ENCODE measurements around the gene ACOT12. TPM values are rescaled to one million over a fixed set of nuclear protein-coding genes. Genes with fewer than 3 reads are reported as not detected.

The ACOT12 gene
- total RNA-seq, 1 donor from 2014 or later = not detected

GRCh38 chr5:81361600-81361999 lies 32.3 kb downstream of the ACOT12 start:
- Histone ChIP-seq H3K4me1 (no peaks in the 10 kb centered on the region), H3K27me3 (no peaks in the 10 kb centered on the region), H3K36me3 (no peaks in the 10 kb centered on the region), H3K4me3 (no peak overlapping the region), H3K27ac (no peak overlapping the region), H3K9me3 (no peaks in the 10 kb centered on the region)
- intact Hi-C loops (cut with DNase I) = no loop called here
- DNase-seq (ENCODE audit: low spot score in 2 of 2) = no peak
- TF ChIP-seq CTCF (IDR thresholded peaks at IDR 0.05) = no peak

GRCh38 chr5:81360640-81361039 lies 33.3 kb downstream of the ACOT12 start:
- Histone ChIP-seq H3K27me3 (no peaks in the 10 kb centered on the region), H3K27ac (no peak overlapping the region), H3K4me1 (no peaks in the 10 kb centered on the region), H3K36me3 (no peaks in the 10 kb centered on the region), H3K4me3 (no peak overlapping the region), H3K9me3 (no peaks in the 10 kb centered on the region)
- intact Hi-C loops (cut with DNase I) = no loop called here
- no peak for DNase-seq (ENCODE audit: low spot score in 2 of 2)
- no peak for TF ChIP-seq CTCF (IDR thresholded peaks at IDR 0.05)

- intact Hi-C loops (cut with DNase I) = no loop called here
- H3K27ac ChIP-seq = no peak overlapping the region
- no peak for TF ChIP-seq CTCF (IDR thresholded peaks at IDR 0.05)
- no peaks in the 10 kb centered on the region for H3K4me1 ChIP-seq
- DNase-seq (ENCODE audit: low spot score in 2 of 2) = no peak
- no peaks in the 10 kb centered on the region for H3K27me3 ChIP-seq
- H3K9me3 ChIP-seq = no peaks in the 10 kb centered on the region
- no peaks in the 10 kb centered on the region for H3K36me3 ChIP-seq
- H3K4me3 ChIP-seq = no peak overlapping the region
These were observed 34.1 kb downstream of the ACOT12 start for GRCh38 chr5:81359881-81360280.

GRCh38 chr5:81359108-81359507 lies 34.8 kb downstream of the ACOT12 start:
- DNase-seq (ENCODE audit: low spot score in 2 of 2) = no peak
- H3K27ac ChIP-seq = no peak overlapping the region
- no peaks in the 10 kb centered on the region for H3K27me3 ChIP-seq
- intact Hi-C loops (cut with DNase I) = no loop called here
- H3K36me3 ChIP-seq = no peaks in the 10 kb centered on the region
- no peak overlapping the region for H3K4me3 ChIP-seq
- H3K9me3 ChIP-seq = no peaks in the 10 kb centered on the region
- no peaks in the 10 kb centered on the region for H3K4me1 ChIP-seq
- TF ChIP-seq CTCF (IDR thresholded peaks at IDR 0.05) = no peak

GRCh38 chr5:81355291-81356251 lies 38.4 kb downstream of the ACOT12 start:
- no peak for TF ChIP-seq CTCF (IDR thresholded peaks at IDR 0.05)
- Histone ChIP-seq H3K27ac (no peak overlapping the region), H3K4me1 (no peaks in the 10 kb centered on the region)

More at GRCh38 chr5:81355291-81356251, 38.4 kb downstream of the ACOT12 start:
- intact Hi-C loops (cut with DNase I) = no loop called here
- Histone ChIP-seq H3K9me3 (no peaks in the 10 kb centered on the region), H3K27me3 (no peaks in the 10 kb centered on the region), H3K36me3 (no peaks in the 10 kb centered on the region), H3K4me3 (no peak overlapping the region)
- DNase-seq (ENCODE audit: low spot score in 2 of 2) = no peak
